Esophagus mucosa (tissue), 1 donor: Measurements from ENCODE around the gene CFAP97D1. TPM values are rescaled to one million over a fixed set of nuclear protein-coding genes. Genes with fewer than 3 reads are reported as not detected.

Experiments
- ATAC-seq: fragments of 200-7000 bp; cut with Tn5 transposase; one replicate; pipeline ENCODE4 v1.9.1; 2020
- total RNA-seq: library from RNA; stranded (reverse); gene quantifications from one replicate; pipeline ENCODE4 v1.2.4, GENCODE V29; 2023
- donor health status: DM: yes; HTN: yes; CAD: no.

Gene CFAP97D1
- total RNA-seq, 1 donor from 2014 or later, result not detected

DNA sequence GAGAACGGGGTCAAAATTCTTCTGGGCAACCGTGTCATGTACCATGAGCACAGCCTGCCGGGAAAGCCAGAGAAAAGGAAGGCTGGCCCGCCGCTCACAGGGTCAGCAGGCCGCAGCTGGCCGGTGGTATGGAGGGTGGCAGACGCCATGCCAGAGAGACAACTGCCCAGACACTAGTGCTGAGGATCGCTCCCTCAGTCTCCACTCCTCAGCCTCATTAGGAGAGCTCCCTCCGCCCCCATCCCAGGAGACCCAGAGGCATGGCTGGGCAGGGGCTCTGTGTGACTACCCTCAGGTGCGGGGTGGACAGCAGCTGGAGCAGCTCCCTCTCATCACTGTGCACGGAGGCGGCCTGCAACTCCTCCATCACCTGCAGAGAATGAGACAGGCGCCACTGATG, 49.5 kb downstream of the CFAP97D1 start:
- no peak for ATAC-seq

DNA sequence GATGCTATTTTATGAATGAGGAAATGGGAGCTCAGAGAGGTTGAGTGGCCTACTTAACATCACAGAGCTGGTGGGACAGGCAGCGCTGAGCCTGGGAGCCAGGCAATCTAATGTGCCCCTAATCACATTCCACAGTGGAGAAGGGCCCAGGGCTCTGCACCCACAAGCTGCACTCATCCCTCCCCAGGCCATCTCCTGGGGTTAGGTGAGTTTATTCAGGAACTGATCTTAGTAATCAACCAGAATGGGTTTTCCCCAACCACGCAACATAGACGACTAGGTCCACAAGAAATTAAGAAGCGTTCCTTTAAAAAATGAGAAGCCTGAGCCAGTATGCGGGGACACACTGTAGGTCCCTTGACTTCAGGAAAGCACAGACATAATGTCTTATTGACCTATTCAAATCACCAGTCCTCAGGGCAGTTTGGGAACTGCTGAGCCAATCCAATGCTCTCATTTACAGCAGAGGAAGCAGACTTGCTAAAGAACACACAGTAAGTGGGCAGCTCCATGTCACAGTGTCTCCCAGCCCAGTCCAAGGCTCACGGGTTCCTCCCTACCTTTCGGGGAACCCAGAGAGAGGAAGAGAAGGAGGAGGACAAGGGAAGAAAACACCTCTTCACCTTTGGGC, 50.4 kb downstream of the CFAP97D1 start:
- no peak for ATAC-seq

DNA sequence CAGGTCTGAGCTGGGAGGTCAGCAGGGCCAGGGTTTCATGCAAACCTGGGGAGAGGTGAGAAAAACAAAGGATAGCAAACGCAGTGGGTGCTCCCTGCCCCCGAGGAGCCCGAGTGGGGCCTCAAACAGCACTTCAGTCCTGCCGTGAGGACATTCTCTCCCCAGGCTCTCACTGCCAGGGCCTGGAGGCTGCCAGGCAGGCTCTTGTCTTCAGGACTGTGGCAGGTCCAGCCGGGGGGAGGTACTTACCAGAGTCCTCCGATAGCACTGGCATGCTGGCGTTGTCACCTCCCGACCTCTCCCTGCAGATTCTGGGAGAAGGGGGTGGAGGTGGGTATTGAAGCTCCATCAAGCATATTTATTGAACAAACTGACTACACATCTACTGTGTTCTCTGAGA, 51.4 kb downstream of the CFAP97D1 start:
- no peak for ATAC-seq

DNA sequence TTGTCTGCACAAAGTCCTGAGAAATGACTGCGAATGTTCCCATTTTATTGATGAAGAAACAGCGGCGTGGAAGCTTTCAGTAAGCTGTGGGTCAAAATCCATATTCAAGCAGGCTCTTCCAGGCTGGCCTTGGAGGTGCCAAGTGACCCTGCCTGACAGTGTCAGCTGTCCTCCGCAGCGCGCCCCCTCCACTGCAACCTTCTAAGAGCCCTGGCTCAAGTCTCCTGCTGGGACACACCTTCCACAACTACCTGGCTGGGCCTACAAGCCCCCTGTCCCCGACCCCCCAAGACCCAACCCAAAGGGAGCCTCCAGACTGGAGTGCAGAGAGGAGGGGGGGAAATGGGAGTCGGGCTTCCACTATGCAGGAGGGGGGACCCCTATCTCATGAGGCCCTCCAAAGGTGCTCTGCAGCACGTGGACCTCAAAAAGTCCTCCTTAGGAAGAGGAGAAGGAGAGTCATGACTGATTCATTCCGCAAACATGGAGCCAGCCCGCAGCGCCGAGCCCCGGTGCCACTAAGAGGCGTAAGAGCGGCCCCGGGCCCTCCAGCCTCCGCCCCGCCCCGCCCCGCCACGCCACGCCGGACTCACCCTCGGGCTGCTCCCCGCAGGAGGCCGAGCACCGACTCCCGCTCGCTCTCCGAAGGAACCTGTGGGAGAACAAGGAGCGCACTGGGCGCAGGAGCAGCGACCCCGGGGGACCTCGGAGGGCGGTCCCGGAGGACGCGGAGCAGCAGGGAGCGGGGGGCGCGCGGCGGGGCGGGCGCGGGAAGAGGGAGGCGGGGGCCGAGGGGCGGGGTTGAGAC, 52.1 kb downstream of the CFAP97D1 start:
- peak; percentile 72 for ATAC-seq

DNA sequence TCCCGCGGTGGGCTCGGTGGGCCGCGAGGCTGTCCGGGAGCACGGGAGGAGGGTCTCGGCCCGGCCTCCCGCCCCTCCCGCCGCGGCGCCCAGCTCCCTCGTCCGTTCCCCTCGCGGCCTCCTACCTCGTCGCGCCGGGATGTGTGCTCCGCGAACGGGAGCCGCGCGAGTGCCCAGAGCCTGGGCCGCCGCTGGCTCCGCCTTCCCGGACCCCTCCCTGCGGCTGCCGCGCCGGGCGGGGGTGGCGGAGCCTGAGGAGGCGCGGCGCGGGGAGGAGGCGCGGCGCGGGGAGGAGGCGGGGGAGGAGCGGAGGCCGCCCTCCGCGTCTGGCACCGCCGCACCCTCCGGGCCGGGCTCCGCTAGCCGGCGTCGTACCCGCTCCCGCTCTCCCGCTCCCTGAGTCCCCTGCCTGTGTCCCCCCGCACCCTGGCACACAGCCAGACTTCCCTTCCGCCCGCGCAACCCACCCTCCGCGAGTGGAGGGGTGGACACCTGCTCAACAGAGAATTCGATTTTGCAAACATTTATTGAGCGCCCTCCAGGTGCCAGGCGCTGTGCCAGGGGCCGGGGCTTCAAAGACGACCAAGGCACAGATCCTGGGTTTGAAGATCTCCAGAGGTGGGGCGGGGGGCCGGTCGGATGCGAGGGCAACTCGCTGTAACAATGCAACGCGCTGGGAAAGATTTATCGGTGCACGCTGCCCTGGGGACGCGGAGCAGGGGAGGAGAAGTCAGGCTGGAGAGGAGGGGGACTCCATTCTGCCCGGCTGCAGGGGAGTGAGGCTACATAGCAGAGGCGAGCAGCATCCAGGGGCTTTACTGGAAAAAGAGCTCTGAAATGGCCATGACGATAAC, 53.0 kb downstream of the CFAP97D1 start, which contains the start of gene MPP3:
Gene MPP3, minus strand, starts transcription at position 171 of the 854 bp plus-strand sequence. CDS start 1,240 bp downstream, outside the sequence.
- ATAC-seq, result peak; percentile 94

DNA sequence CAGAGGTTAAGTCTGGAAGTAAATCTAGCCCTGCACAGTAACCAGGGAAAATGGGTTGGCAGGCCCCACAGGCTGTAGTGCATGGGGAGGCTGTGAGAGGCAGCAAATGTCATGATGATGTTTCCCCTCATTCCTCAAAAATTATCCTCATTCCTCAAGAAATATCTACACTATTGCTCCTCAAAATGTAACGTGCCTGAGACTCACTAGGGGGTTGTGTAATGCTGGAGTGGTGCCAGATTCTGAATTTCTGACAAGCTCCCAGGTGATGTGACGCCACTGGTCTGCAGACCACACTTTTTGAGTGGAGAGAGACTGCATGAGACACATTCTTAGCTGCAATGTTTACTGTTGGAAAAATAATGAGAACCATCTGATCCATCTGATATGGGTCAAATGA, 53.9 kb downstream of the CFAP97D1 start:
- no peak for ATAC-seq

Other genes starting within 250 kb of the CFAP97D1 start
- gene ETV4, start 234.1 kb upstream of the CFAP97D1 start, total RNA-seq, result 5.7 TPM
- gene MEOX1, start 118.5 kb upstream of the CFAP97D1 start, total RNA-seq, result 1.2 TPM
- not detected for gene SOST, start 21.6 kb upstream of the CFAP97D1 start, total RNA-seq
- 36.3 TPM for gene DUSP3, start 1.5 kb upstream of the CFAP97D1 start, total RNA-seq
- 2.8 TPM for gene MPP3, start 52.7 kb downstream of the CFAP97D1 start, total RNA-seq
- gene CD300LG, start 66.7 kb downstream of the CFAP97D1 start, total RNA-seq, result 0.28 TPM
- 0.32 TPM for gene MPP2, start 127.1 kb downstream of the CFAP97D1 start, total RNA-seq
- not detected for gene PPY, start 162.0 kb downstream of the CFAP97D1 start, total RNA-seq
- not detected for gene PYY, start 173.5 kb downstream of the CFAP97D1 start, total RNA-seq
- gene NAGS, start 224.2 kb downstream of the CFAP97D1 start, total RNA-seq, result 2.4 TPM
- 23.2 TPM for gene TMEM101, start 234.5 kb downstream of the CFAP97D1 start, total RNA-seq